OCI-LY7 (cell line): ENCODE data around the gene TNPO1. TPM values are rescaled to one million over a fixed set of nuclear protein-coding genes. Genes with fewer than 3 reads are reported as not detected.

Experiments
- BruUV-seq: library from RNA; stranded (reverse); fragments of 400-500 nt; replicated peaks from 2 replicates; lab custom pipeline; 2021; lab: Mats Ljungman, UMichigan
- CTCF ChIA-PET: fragments of 300-600 bp; sonication (Branson Sonifier 250); formaldehyde crosslinking; loops from one replicate; lab custom pipeline; 2022; ENCODE audit warnings: antibody characterized with exemption; ENCODE audit not compliant: unreplicated experiment; lab: Charles Lee
- POLR2A ChIA-PET: fragments of 300-600 bp; sonication (Branson Sonifier 250); formaldehyde crosslinking; loops from one replicate; lab custom pipeline; 2022; ENCODE audit warnings: antibody characterized with exemption; lab: Charles Lee
- DNase-seq: peaks from one replicate; pipeline ENCODE4 v3.0.0-alpha.2; 2015; ENCODE audit warnings: low spot score
- H2AFZ ChIP-seq: fragments of 200-600 bp; sonication (generic), shearing (Covaris generic); 2 replicates; pipeline ENCODE4 v1.6.1; 2014; ENCODE audit warnings: mild to moderate bottlenecking, antibody characterized with exemption, low read length, moderate library complexity
- H3K27ac ChIP-seq: fragments of 200-600 bp; sonication (generic); 2 replicates; pipeline ENCODE4 v1.5.1; 2014; ENCODE audit warnings: mixed run types, low read depth, mild to moderate bottlenecking, moderate library complexity, low read length, inconsistent platforms; ENCODE audit not compliant: poor library complexity, severe bottlenecking
- H3K36me3 ChIP-seq: fragments of 200-600 bp; sonication (generic); 2 replicates; pipeline ENCODE4 v1.6.1; 2014; ENCODE audit warnings: mild to moderate bottlenecking, antibody characterized with exemption, low read length, moderate library complexity, mixed read lengths; ENCODE audit not compliant: insufficient read depth
- H3K4me1 ChIP-seq: fragments of 200-600 bp; sonication (generic); 2 replicates; pipeline ENCODE4 v1.5.1; 2014; ENCODE audit warnings: mild to moderate bottlenecking, low read length; ENCODE audit not compliant: insufficient read depth, poor library complexity, severe bottlenecking
- H3K4me2 ChIP-seq: fragments of 200-600 bp; sonication (generic); 2 replicates; pipeline ENCODE4 v1.6.1; 2014; ENCODE audit warnings: mild to moderate bottlenecking, low read length
- H3K4me3 ChIP-seq: fragments of 200-600 bp; sonication (generic); 2 replicates; pipeline ENCODE4 v1.5.1; 2014; ENCODE audit warnings: mild to moderate bottlenecking, low read depth, low read length; ENCODE audit not compliant: poor library complexity, severe bottlenecking
- H3K79me2 ChIP-seq: fragments of 200-600 bp; sonication (generic); 2 replicates; pipeline ENCODE4 v1.6.1; 2016; ENCODE audit warnings: low read depth, mild to moderate bottlenecking, low read length, moderate library complexity, mixed read lengths; ENCODE audit not compliant: insufficient read depth
- H3K9me2 ChIP-seq: fragments of 200-600 bp; sonication (generic); 2 replicates; pipeline ENCODE4 v1.6.1; 2016; ENCODE audit warnings: mild to moderate bottlenecking, low read length, mixed read lengths; ENCODE audit not compliant: insufficient read depth
- H3K9me3 ChIP-seq: fragments of 200-600 bp; sonication (generic); 2 replicates; pipeline ENCODE4 v1.6.1; 2014; ENCODE audit warnings: mild to moderate bottlenecking, mixed run types, low read length, mixed read lengths
- H4K20me1 ChIP-seq: fragments of 200-600 bp; sonication (generic); 2 replicates; pipeline ENCODE4 v1.6.1; 2014; ENCODE audit warnings: mild to moderate bottlenecking, antibody characterized with exemption, low read length, moderate library complexity, mixed read lengths; ENCODE audit not compliant: insufficient read depth
- EZH2phosphoT487 ChIP-seq: fragments of 200-600 bp; sonication (generic); IDR thresholded peaks from 2 replicates; pipeline ENCODE4 v1.6.1; 2018; ENCODE audit warnings: low read depth, borderline replicate concordance, mild to moderate bottlenecking, mixed run types, antibody characterized with exemption, low read length, moderate library complexity, mixed read lengths
- intact Hi-C: fragments of 100-400 bp; cut with micrococcal nuclease; formaldehyde crosslinking; loops from one replicate; pipeline ENCODE4 v1.10.0; 2022; ENCODE audit not compliant: unreplicated experiment
- total RNA-seq, 2 experiments: library from RNA; depleted of rRNA in 1 of 2; stranded (reverse); fragments of >200 nt in 1 of 2; shearing (Covaris generic) in 1 of 2; gene quantifications; 2 replicates each; pipeline ENCODE4 v1.2.3, GENCODE V29; 2014 to 2022
- TF ChIP-seq, protein P1 (sequence below): fragments of 200-600 bp; sonication (generic); conservative IDR thresholded peaks from 2 replicates; pipeline ENCODE4 v1.5.1; 2014; ENCODE audit warnings: mild to moderate bottlenecking, antibody characterized with exemption, low read length, moderate library complexity, mixed read lengths

Gene TNPO1
- total RNA-seq, 2 experiments from 2014 or later: 95.2 to 132 TPM

DNA sequence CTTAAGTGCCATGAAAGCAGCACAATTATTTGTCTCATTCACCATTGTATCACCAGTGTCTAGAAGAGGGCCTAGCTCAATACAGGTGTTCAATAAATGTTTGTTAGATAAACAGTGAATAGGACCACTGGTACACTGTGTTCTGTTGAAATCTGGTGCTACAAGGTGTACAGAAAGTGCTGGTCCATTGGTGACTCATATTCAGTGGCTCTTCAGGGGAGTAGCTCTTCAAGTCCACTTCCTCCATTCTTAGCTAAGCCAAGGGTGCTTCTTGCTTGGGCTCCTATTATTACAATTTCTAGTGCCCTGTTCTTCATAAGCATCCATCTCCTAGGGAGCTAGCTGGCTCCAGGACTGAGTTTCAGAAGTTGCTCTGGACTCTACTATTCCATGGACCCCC is 133.0 kb downstream of the TNPO1 start:
- TF ChIP-seq EZH2phosphoT487: no peak
- TF ChIP-seq, protein P1, sequence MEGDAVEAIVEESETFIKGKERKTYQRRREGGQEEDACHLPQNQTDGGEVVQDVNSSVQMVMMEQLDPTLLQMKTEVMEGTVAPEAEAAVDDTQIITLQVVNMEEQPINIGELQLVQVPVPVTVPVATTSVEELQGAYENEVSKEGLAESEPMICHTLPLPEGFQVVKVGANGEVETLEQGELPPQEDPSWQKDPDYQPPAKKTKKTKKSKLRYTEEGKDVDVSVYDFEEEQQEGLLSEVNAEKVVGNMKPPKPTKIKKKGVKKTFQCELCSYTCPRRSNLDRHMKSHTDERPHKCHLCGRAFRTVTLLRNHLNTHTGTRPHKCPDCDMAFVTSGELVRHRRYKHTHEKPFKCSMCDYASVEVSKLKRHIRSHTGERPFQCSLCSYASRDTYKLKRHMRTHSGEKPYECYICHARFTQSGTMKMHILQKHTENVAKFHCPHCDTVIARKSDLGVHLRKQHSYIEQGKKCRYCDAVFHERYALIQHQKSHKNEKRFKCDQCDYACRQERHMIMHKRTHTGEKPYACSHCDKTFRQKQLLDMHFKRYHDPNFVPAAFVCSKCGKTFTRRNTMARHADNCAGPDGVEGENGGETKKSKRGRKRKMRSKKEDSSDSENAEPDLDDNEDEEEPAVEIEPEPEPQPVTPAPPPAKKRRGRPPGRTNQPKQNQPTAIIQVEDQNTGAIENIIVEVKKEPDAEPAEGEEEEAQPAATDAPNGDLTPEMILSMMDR: no peak
- ChIA-PET POLR2A (no interaction called here), CTCF (no interaction called here)
- Histone ChIP-seq H3K4me3 (no peak overlapping the region), H2AFZ (no peak overlapping the region), H3K36me3 (no peaks in the 10 kb centered on the region), H3K9me2 (no peaks in the 10 kb centered on the region), H3K27ac (no peak overlapping the region), H3K4me1 (peaks cover 10% of the 10 kb centered on the region), H3K9me3 (no peaks in the 10 kb centered on the region), H4K20me1 (no peaks in the 10 kb centered on the region), H3K79me2 (no peaks in the 10 kb centered on the region), H3K4me2 (no peak overlapping the region)
- BruUV-seq: no TSS peak
- intact Hi-C loops: no loop called here
- DNase-seq: no peak

DNA sequence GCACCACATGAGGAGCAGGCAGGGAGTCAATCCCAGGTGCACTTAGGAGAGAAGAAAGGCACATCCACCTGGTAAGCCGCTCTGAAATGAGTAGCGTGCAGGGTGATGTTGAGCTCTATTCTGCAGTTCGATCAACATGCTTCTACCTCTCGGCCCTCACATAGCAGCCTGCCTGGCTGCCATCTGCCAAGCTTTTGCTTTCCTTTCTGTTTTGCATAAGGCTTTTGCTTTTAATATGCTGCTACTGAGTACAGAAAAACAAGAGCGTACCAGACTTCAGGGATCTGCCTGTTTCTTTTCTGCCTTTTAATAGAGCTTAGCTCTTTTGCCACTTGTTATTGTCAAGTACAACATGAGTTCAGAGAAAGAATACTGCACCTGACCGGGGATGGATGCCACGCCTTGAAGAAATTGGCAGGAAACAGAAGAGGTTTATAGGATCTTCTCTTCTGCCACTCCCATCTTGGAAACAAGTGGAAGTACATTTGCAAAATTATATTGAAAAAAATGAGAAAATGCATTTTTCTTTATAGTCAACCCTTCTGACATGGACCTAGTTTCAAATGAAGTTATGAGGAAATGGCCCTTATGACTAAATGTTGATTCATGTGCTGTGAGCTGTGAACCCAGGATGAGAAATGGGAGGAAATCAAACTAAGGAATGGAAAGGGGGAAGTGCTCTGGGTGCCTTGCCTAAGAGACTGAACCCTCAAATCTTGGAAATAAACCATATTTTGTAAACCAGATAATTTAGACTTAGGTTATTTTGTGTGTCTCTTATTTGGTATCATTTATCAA is 135.4 kb downstream of the TNPO1 start:
- H3K9me3 ChIP-seq: no peaks in the 10 kb centered on the region
- no peaks in the 10 kb centered on the region for H3K9me2 ChIP-seq
- no peak for DNase-seq
- no peaks in the 10 kb centered on the region; the same call in 1 of the 2 replicates for H3K79me2 ChIP-seq
- no peaks in the 10 kb centered on the region for H3K36me3 ChIP-seq
- TF ChIP-seq, protein P1: no peak
- no peak for TF ChIP-seq EZH2phosphoT487
- H2AFZ ChIP-seq: peak overlapping the region; percentile 62; the same call in 1 of the 2 replicates
- H3K4me1 ChIP-seq: peaks cover 18% of the 10 kb centered on the region
- peak overlapping the region; percentile 14 for H3K4me2 ChIP-seq
- POLR2A ChIA-PET: interaction anchor here (0.6 to 0.7 kb wide), 3 partner anchors 54 to 1008 kb away, joined by 3 read pairs; no protein-coding TSS in a partner anchor
- BruUV-seq: no TSS peak
- no peaks in the 10 kb centered on the region for H4K20me1 ChIP-seq
- intact Hi-C loops: no loop called here
- CTCF ChIA-PET: no interaction called here
- H3K27ac ChIP-seq: no peak overlapping the region
- H3K4me3 ChIP-seq: no peak overlapping the region

DNA sequence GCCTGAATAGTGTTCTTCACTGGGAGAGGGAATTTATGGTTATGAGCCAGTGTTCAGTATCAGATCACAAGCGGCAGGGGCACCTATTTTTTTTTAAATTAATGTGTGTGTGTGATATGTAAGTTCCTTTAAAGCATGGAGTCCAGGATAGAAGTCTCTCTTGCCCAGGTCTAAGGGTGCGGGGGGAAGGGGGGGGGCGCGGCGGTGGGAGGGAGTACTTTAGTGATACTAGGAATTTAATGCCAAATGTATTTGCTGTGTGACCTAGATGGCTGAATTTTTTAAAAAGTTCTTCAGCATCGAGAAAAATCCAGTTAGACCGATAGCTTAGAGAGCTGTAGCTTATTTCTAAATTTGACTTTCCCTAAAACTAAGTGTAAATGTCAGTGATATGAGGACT is 137.9 kb downstream of the TNPO1 start:
- H3K27ac ChIP-seq: no peak overlapping the region
- H4K20me1 ChIP-seq: no peaks in the 10 kb centered on the region
- no peaks in the 10 kb centered on the region for H3K36me3 ChIP-seq
- H3K79me2 ChIP-seq: no peaks in the 10 kb centered on the region; the same call in 1 of the 2 replicates
- TF ChIP-seq EZH2phosphoT487: no peak
- TF ChIP-seq, protein P1: no peak
- intact Hi-C loops: no loop called here
- no peaks in the 10 kb centered on the region for H3K9me3 ChIP-seq
- H3K9me2 ChIP-seq: no peaks in the 10 kb centered on the region
- peaks cover 18% of the 10 kb centered on the region for H3K4me1 ChIP-seq
- DNase-seq: no peak
- no peak overlapping the region for H2AFZ ChIP-seq
- ChIA-PET CTCF (no interaction called here), POLR2A (no interaction called here)
- no TSS peak for BruUV-seq
- H3K4me3 ChIP-seq: no peak overlapping the region
- H3K4me2 ChIP-seq: no peak overlapping the region
